Breast epithelium (tissue), 4 donors: ENCODE measurements around the gene PRKACG. TPM values are rescaled to one million over a fixed set of nuclear protein-coding genes. Genes with fewer than 3 reads are reported as not detected.

Source experiments
- DNase-seq, 2 donors: peaks; one replicate each; pipeline ENCODE4 v3.0.0-alpha.2; 2019; ENCODE audit warnings: low spot score in 2 of 2
- H3K27ac ChIP-seq, 2 donors: fragments of 200-600 bp; sonication (generic) in 1 of 2; one replicate each; pipeline ENCODE4 v1.5.1; 2016 to 2019; ENCODE audit warnings: mild to moderate bottlenecking in 1 of 2
- H3K27me3 ChIP-seq, 2 donors: fragments of 200-600 bp; sonication (generic) in 1 of 2; one replicate each; pipeline versions ENCODE4 v1.5.1 to v1.6.0; 2017 to 2019; ENCODE audit warnings: control low read depth in 1 of 2, mild to moderate bottlenecking in 1 of 2
- H3K36me3 ChIP-seq: fragments of 200-600 bp; one replicate; pipeline ENCODE4 v1.5.1; 2019
- H3K4me1 ChIP-seq, 2 donors: fragments of 200-600 bp; sonication (generic); one replicate each; pipeline ENCODE4 v1.5.1; 2016 to 2019; ENCODE audit warnings: control low read depth in 1 of 2
- H3K4me3 ChIP-seq, 3 donors: fragments of 200-600 bp; sonication (generic); 1 replicate in 2 of 3; 2 replicates in 1 of 3; pipeline ENCODE4 v1.5.1; 2016 to 2019; ENCODE audit warnings: mild to moderate bottlenecking in 3 of 3, moderate library complexity in 2 of 3
- H3K9me3 ChIP-seq, 2 donors: fragments of 200-600 bp; sonication (generic) in 1 of 2; one replicate each; pipeline ENCODE4 v1.5.1; 2016 to 2019; ENCODE audit warnings: control low read depth in 1 of 2
- CTCF ChIP-seq, 3 donors: fragments of 450-650 bp; IDR thresholded peaks; one replicate each; pipeline ENCODE4 v1.5.1; 2016 to 2017; ENCODE audit warnings: antibody characterized with exemption in 3 of 3, mild to moderate bottlenecking in 3 of 3, moderate library complexity in 3 of 3
- POLR2A ChIP-seq: fragments of 450-650 bp; IDR thresholded peaks from one replicate; pipeline ENCODE4 v1.6.1; 2016; ENCODE audit warnings: antibody characterized with exemption, mild to moderate bottlenecking, moderate library complexity
- POLR2AphosphoS5 ChIP-seq, 3 donors: sonication (generic); formaldehyde crosslinking; IDR thresholded peaks; one replicate each; pipeline ENCODE4 v1.6.1; 2017; ENCODE audit warnings: antibody characterized with exemption in 3 of 3
- intact Hi-C: fragments of 100-400 bp; cut with DNase I; formaldehyde crosslinking; loops from one replicate; pipeline ENCODE4 v1.15.1; 2023; ENCODE audit warnings: low total_unique reads
- total RNA-seq, 3 donors: library from RNA; depleted of rRNA; stranded (reverse); fragments of >200 nt; gene quantifications; one replicate each; pipeline ENCODE4 v1.1.0, GENCODE V29; 2016

The PRKACG gene
- total RNA-seq, 3 donors from 2014 or later = not detected

DNA sequence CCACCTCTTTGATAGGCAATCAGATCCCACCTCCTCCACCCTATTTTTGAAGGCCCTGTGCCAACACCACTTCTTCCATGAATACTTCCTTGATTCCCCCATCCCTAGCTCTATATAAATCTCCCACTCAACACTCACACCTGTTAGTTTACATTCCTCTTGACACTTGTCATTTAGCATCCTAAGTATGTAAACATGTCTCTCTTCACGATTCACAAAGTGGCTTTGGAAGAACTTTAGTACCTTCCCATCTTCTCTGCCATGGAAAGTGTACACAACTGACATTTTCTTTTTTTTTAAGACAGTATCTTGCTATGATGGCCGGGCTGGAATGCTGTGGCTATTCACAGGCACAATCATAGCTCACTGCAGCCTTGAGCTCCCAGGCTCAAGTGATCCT is 20.2 kb upstream of the PRKACG start:
- Histone ChIP-seq H3K27ac (no peak overlapping the region), H3K4me1 (no peaks in the 10 kb centered on the region), H3K36me3 (no peaks in the 10 kb centered on the region), H3K27me3 (no peaks in the 10 kb centered on the region), H3K4me3 (no peak overlapping the region), H3K9me3 (no peaks in the 10 kb centered on the region)
- TF ChIP-seq POLR2AphosphoS5 (IDR thresholded peaks at IDR 0.05) = no peak
- no peak for TF ChIP-seq POLR2A
- TF ChIP-seq CTCF (IDR thresholded peaks at IDR 0.05) = no peak
- DNase-seq = no peak
- intact Hi-C loops = no loop called here

- no peak for DNase-seq
- H3K9me3 ChIP-seq = no peaks in the 10 kb centered on the region
- intact Hi-C loops = no loop called here
- H3K27me3 ChIP-seq = no peaks in the 10 kb centered on the region
- no peaks in the 10 kb centered on the region for H3K4me1 ChIP-seq
- TF ChIP-seq POLR2AphosphoS5 (IDR thresholded peaks at IDR 0.05) (no peak), CTCF (IDR thresholded peaks at IDR 0.05) (no peak), POLR2A (no peak)
- H3K36me3 ChIP-seq = no peaks in the 10 kb centered on the region
- H3K27ac ChIP-seq = no peak overlapping the region
- no peak overlapping the region for H3K4me3 ChIP-seq
These were observed 17.1 kb upstream of the PRKACG start for GRCh38 chr9:69030851-69031645.

- no peak overlapping the region for H3K4me3 ChIP-seq
- H3K27ac ChIP-seq = no peak overlapping the region
- TF ChIP-seq POLR2A (no peak), POLR2AphosphoS5 (IDR thresholded peaks at IDR 0.05) (no peak), CTCF (IDR thresholded peaks at IDR 0.05) (no peak)
- no peaks in the 10 kb centered on the region for H3K36me3 ChIP-seq
- no peaks in the 10 kb centered on the region for H3K9me3 ChIP-seq
- intact Hi-C loops = no loop called here
- H3K27me3 ChIP-seq = no peaks in the 10 kb centered on the region
- H3K4me1 ChIP-seq = no peaks in the 10 kb centered on the region
- no peak for DNase-seq
These were observed 15.6 kb upstream of the PRKACG start for GRCh38 chr9:69029535-69029934.

DNA sequence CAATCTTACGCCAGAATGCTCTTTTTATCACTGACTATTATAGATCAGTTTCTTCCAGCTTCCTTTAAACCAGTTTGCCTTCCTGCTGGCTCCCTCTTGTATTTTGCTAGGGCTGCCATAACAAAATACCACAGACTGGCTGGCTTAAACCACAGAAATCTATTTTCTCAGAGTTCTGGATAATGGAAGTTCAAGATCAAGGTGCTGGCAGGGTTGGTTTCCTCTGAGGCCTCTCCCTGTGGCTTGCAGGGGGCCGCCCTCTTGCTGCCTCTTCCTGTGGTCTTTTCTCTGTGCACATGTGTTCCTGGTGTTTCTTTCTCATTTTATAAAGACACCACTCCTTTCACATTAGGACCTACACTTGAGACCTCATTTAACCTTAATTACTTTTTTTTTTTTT is 14.8 kb upstream of the PRKACG start:
- H3K27me3 ChIP-seq = no peaks in the 10 kb centered on the region
- H3K4me1 ChIP-seq = no peaks in the 10 kb centered on the region
- H3K27ac ChIP-seq = no peak overlapping the region
- TF ChIP-seq CTCF (IDR thresholded peaks at IDR 0.05) (no peak), POLR2A (no peak), POLR2AphosphoS5 (IDR thresholded peaks at IDR 0.05) (no peak)
- no peaks in the 10 kb centered on the region for H3K9me3 ChIP-seq
- no peak overlapping the region for H3K4me3 ChIP-seq
- H3K36me3 ChIP-seq = no peaks in the 10 kb centered on the region
- intact Hi-C loops = no loop called here
- no peak for DNase-seq

DNA sequence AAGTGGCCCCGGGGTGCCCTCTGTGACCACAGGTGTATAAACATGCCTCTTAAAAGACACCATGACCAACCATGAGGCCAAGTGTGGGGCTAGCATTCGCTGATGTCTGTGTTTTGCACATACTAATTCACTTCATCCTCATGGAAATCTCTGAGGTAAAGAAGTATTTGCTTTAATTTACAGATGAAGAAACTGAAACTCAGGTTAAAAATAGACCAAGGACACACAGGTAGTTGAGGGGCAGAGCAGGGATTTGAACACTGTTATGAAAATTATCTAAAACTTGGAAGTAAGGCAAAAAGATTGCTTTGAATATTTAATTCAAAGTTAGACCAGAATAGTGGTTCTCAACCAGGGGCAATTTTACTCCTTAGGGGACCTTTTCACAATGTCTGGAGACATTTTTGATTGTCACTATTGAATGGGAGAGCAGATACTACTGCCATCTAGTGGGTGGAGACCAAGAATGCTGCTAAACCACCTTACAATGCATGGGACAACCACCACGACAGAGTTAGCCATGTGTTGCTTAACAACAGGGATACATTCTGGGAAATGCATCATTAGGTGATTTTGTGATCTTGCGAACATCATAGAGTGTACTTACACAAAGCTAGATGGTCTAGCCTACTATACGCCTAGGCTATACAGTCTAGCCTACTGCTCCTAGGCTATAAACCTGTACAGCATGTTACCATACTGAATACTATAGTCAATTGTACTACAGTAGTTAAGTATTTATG is 13.6 kb upstream of the PRKACG start:
- no peak for DNase-seq
- H3K9me3 ChIP-seq = no peaks in the 10 kb centered on the region
- intact Hi-C loops = no loop called here
- no peak overlapping the region for H3K4me3 ChIP-seq
- H3K27me3 ChIP-seq = no peaks in the 10 kb centered on the region
- TF ChIP-seq CTCF (IDR thresholded peaks at IDR 0.05) (peak in 2 of 3 donors; percentile 58 to 59), POLR2A (no peak)
- no peak overlapping the region for H3K27ac ChIP-seq
- no peaks in the 10 kb centered on the region for H3K36me3 ChIP-seq
- H3K4me1 ChIP-seq = no peaks in the 10 kb centered on the region
